ENCODE measurements around the gene RAP1GDS1.

DNA sequence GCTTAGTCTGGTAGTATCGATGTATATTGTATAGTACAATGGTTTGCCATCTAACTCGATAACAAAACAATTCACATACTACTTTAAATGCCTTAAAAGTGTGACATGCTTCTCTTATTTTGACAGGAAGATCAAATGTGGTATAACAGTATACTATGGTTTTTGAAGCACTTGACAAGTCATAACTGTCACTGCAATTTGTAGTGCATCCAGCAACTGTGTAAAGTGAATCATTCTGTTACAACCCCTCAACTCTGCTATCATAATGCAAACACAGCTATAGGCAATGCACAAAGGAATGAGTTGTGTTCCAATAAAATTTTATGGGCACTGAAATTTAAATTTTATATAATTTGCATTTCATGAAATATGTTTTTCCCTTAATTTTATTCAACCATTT lies 14.0 kb downstream of the RAP1GDS1 start:
- TF ChIP-seq POLR2A (IDR thresholded peaks at IDR 0.05; ENCODE audit: low read depth, low read length) (no peak), TAF1 (IDR thresholded peaks at IDR 0.05; ENCODE audit: borderline replicate concordance, low read depth, low read length) (no peak), POLR2AphosphoS5 (IDR thresholded peaks at IDR 0.05; ENCODE audit: low read depth, low read length) (no peak)

Data from GM12892 (cell line).